Stimulated activated CD4-positive, alpha-beta T cell treated with anti-CD3 and anti-CD28 coated beads, TNF-alpha, amount 100 ng/mL, for 4 hours (primary cell): Measurements from ENCODE around the gene PALM3.
"Not testable (repeated sequence)": the region's sequence is repeated elsewhere in the genome, so short reads cannot be mapped to it uniquely, and the experiment has no call there.

Experiments used
- DNase-seq, 3 experiments: peaks; one replicate each; pipeline ENCODE4 v3.0.0-alpha.2; 2020; ENCODE audit warnings: low read depth in 3 of 3

The PALM3 gene

GRCh38 chr19:14059652-14060155, 2.2 kb downstream of the PALM3 start:
- no peak for DNase-seq

GRCh38 chr19:14059093-14059480, 2.8 kb downstream of the PALM3 start:
- DNase-seq: no peak

GRCh38 chr19:14058182-14059092, 3.4 kb downstream of the PALM3 start:
- no peak for DNase-seq

GRCh38 chr19:14056741-14057356, 5.0 kb downstream of the PALM3 start:
- no peak for DNase-seq

- no peak for DNase-seq
Measured at GRCh38 chr19:14056069-14056666, 5.7 kb downstream of the PALM3 start.

GRCh38 chr19:14055396-14055795, 6.5 kb downstream of the PALM3 start:
- no peak for DNase-seq

- DNase-seq: no peak
Measured at GRCh38 chr19:14054721-14055120, 7.2 kb downstream of the PALM3 start.

- no peak for DNase-seq
Measured at GRCh38 chr19:14054099-14054498, 7.8 kb downstream of the PALM3 start.

- no peak for DNase-seq
Measured at GRCh38 chr19:14053500-14053899, 8.4 kb downstream of the PALM3 start.

GRCh38 chr19:14053032-14053431, 8.8 kb downstream of the PALM3 start:
- DNase-seq: no peak

GRCh38 chr19:14052470-14052869, 9.4 kb downstream of the PALM3 start:
- DNase-seq: no peak

- no peak for DNase-seq
Measured at GRCh38 chr19:14051980-14052379, 9.9 kb downstream of the PALM3 start.

- not testable (repeated sequence) for DNase-seq
Measured at GRCh38 chr19:14050961-14051360, 10.9 kb downstream of the PALM3 start.

GRCh38 chr19:14050512-14050911, 11.4 kb downstream of the PALM3 start:
- no peak for DNase-seq

- DNase-seq: peak; percentile 61 to 64 (median 62)
Measured at GRCh38 chr19:14048443-14049153, 13.3 kb downstream of the PALM3 start.

- DNase-seq: not testable (repeated sequence)
Measured at GRCh38 chr19:14047866-14048265, 14.0 kb downstream of the PALM3 start.

GRCh38 chr19:14042659-14043608, 18.9 kb downstream of the PALM3 start:
- DNase-seq: not testable (repeated sequence)

GRCh38 chr19:14039181-14039580, 22.7 kb downstream of the PALM3 start:
- DNase-seq: no peak

- DNase-seq: no peak
Measured at GRCh38 chr19:14035706-14036105, 26.2 kb downstream of the PALM3 start.

GRCh38 chr19:14035159-14035558, 26.7 kb downstream of the PALM3 start:
- DNase-seq: not testable (repeated sequence)

GRCh38 chr19:14033946-14034345, 27.9 kb downstream of the PALM3 start:
- DNase-seq: no peak
